A549 (cell line): ENCODE measurements around the gene DNAH5. TPM values are rescaled to one million over a fixed set of nuclear protein-coding genes. Genes with fewer than 3 reads are reported as not detected.
A peak's percentile ranks its signal among the peaks of the same experiment; 100 is the strongest.

Experiments used
- ATAC-seq, 2 experiments: fragments of 200-7000 bp in 1 of 2; fragments of >200 bp in 1 of 2; cut with Nextera tagmentation in 1 of 2; cut with Tn5 transposase in 1 of 2; 3 replicates each; pipeline versions ENCODE4 v1.8.0 to v1.9.1; 2018 to 2020; ENCODE audit warnings: mild to moderate bottlenecking in 1 of 2, moderate library complexity in 1 of 2
- CTCF ChIA-PET: fragments of 300-600 bp; sonication (Branson Sonifier 250); formaldehyde crosslinking; extraction: SDS; loops from one replicate; lab custom pipeline; 2021; ENCODE audit warnings: antibody characterized with exemption, inconsistent platforms; lab: Yijun Ruan, JAX
- POLR2A ChIA-PET: fragments of 350-600 bp; formaldehyde crosslinking; extraction: SDS; loops from one replicate; lab custom pipeline; 2021; ENCODE audit warnings: antibody characterized with exemption, inconsistent platforms; lab: Yijun Ruan, JAX
- DNase-seq, 2 experiments: peaks; one replicate each; pipeline versions ENCODE4 v3.0.0 to v3.0.0-alpha.2; 2011 to 2016; ENCODE audit warnings: low read depth in 1 of 2, low spot score in 1 of 2
- FAIRE-seq: peaks from 2 replicates; lab custom pipeline; 2011; peaks lifted over from hg19 to GRCh38; lab: Jason Lieb, UNC
- H3K27ac ChIP-seq, 2 experiments: fragments of >200 bp; sonication (Bioruptor Twin); formaldehyde crosslinking; 3 replicates each; pipeline ENCODE4 v1.5.1; 2016 to 2017
- H3K4me1 ChIP-seq: fragments of >200 bp; sonication (Bioruptor Twin); formaldehyde crosslinking; 3 replicates; pipeline ENCODE4 v1.6.1; 2016
- H3K4me2 ChIP-seq: fragments of >200 bp; sonication (Bioruptor Twin); formaldehyde crosslinking; 3 replicates; pipeline ENCODE4 v1.6.1; 2016
- H3K4me3 ChIP-seq: fragments of >200 bp; sonication (Bioruptor Twin); formaldehyde crosslinking; 3 replicates; pipeline ENCODE4 v1.5.1; 2016
- H3K9me3 ChIP-seq: fragments of >200 bp; sonication (Bioruptor Twin); formaldehyde crosslinking; 3 replicates; pipeline ENCODE4 v1.6.1; 2016
- ATOH8 ChIP-seq: fragments of 250-450 bp; sonication (Bioruptor Pico); IDR thresholded peaks from 2 replicates; pipeline ENCODE4 v1.5.0; 2020; ENCODE audit warnings: low read depth, mild to moderate bottlenecking, moderate library complexity
- CBX2 ChIP-seq: fragments of 200-600 bp; sonication (generic); IDR thresholded peaks from 2 replicates; pipeline ENCODE4 v1.6.1; 2016; ENCODE audit warnings: low read depth, mild to moderate bottlenecking, borderline replicate concordance
- FOSL2 ChIP-seq, 2 experiments: fragments of 450-650 bp in 1 of 2; fragments of >200 bp in 1 of 2; sonication (Bioruptor Twin) in 1 of 2; formaldehyde crosslinking; IDR thresholded peaks; 2 replicates each; pipeline versions ENCODE4 v1.5.0 to v1.6.1; 2016 to 2020; ENCODE audit warnings: mild to moderate bottlenecking in 1 of 2, moderate library complexity in 1 of 2
- HOXB13 ChIP-seq: fragments of 250-450 bp; sonication (Bioruptor Pico); IDR thresholded peaks from 2 replicates; pipeline ENCODE4 v1.5.0; 2020; ENCODE audit warnings: low read depth, mild to moderate bottlenecking, moderate library complexity
- KDM1A ChIP-seq: fragments of 200-600 bp; sonication (generic); IDR thresholded peaks from 2 replicates; pipeline ENCODE4 v1.6.1; 2016; ENCODE audit warnings: low read depth, mild to moderate bottlenecking
- KDM5A ChIP-seq: fragments of 200-600 bp; sonication (generic); IDR thresholded peaks from 2 replicates; pipeline ENCODE4 v1.6.1; 2016; ENCODE audit warnings: antibody characterized with exemption, mild to moderate bottlenecking
- MAX ChIP-seq: IDR thresholded peaks from 2 replicates; pipeline ENCODE4 v1.6.1; 2012
- NFE2L2 ChIP-seq: fragments of 150-350 bp; conservative IDR thresholded peaks from 2 replicates; pipeline ENCODE4 v1.6.1; 2014; ENCODE audit warnings: low read length
- NR3C1 ChIP-seq: fragments of >200 bp; sonication (Bioruptor Twin); formaldehyde crosslinking; IDR thresholded peaks from 3 replicates; pipeline ENCODE4 v1.6.1; 2017
- RAD21 ChIP-seq, 2 experiments: fragments of >200 bp in 1 of 2; sonication (Bioruptor Twin) in 1 of 2; formaldehyde crosslinking in 1 of 2; IDR thresholded peaks in 1 of 2; conservative IDR thresholded peaks in 1 of 2; 2 replicates in 1 of 2; 3 replicates in 1 of 2; pipeline ENCODE4 v1.6.1; 2012 to 2018; ENCODE audit warnings: inconsistent platforms in 1 of 2
- RCOR1 ChIP-seq: fragments of 150-350 bp; IDR thresholded peaks from 2 replicates; pipeline ENCODE4 v1.6.1; 2014; ENCODE audit warnings: antibody characterized with exemption, low read length, low read depth
- RNF2 ChIP-seq: fragments of 200-600 bp; sonication (generic); IDR thresholded peaks from 2 replicates; pipeline ENCODE4 v1.6.1; 2016; ENCODE audit warnings: low read depth, mild to moderate bottlenecking, antibody characterized with exemption, moderate library complexity, borderline replicate concordance
- SMC3 ChIP-seq: fragments of >200 bp; sonication (Bioruptor Twin); formaldehyde crosslinking; IDR thresholded peaks from 3 replicates; pipeline ENCODE4 v1.6.1; 2018; ENCODE audit warnings: inconsistent platforms
- TP53 ChIP-seq: fragments of 250-450 bp; sonication (Bioruptor Pico); IDR thresholded peaks from 2 replicates; pipeline ENCODE4 v1.5.0; 2021; ENCODE audit warnings: mild to moderate bottlenecking, moderate library complexity
- ZFP36 ChIP-seq: fragments of 450-650 bp; IDR thresholded peaks from 2 replicates; pipeline ENCODE4 v1.6.1; 2014; ENCODE audit warnings: borderline replicate concordance; ENCODE audit not compliant: partially characterized antibody
- WGBS: methylation state at CpG from one replicate; pipeline ENCODE4 v1.1.6; 2017; ENCODE audit errors: missing lambda C conversion rate; 5-methylcytosine and 5-hydroxymethylcytosine counted together
- polyA plus RNA-seq, 4 experiments: library from polyadenylated mRNA; depleted of rRNA in 3 of 4; stranded (reverse); fragments of >200 nt; fragmentation: RNase III in 1 of 4; extraction: RNeasy Plus Mini Kit Qiagen cat#74134 plus additional on column Dnase treatment in 1 of 4; gene quantifications; 2 replicates in 3 of 4; 3 replicates in 1 of 4; pipeline ENCODE4 v1.2.3, GENCODE V29; 2011 to 2017
- TF ChIP-seq, protein P1 (sequence below): IDR thresholded peaks from 2 replicates; pipeline ENCODE4 v1.6.1; 2012
- TF ChIP-seq, protein P2 (sequence below): fragments of 200-600 bp; sonication (generic); IDR thresholded peaks from 2 replicates; pipeline ENCODE4 v1.6.1; 2016; ENCODE audit warnings: antibody characterized with exemption, mild to moderate bottlenecking, moderate library complexity
- TF ChIP-seq, protein P3 (sequence below): fragments of >200 bp; sonication (Bioruptor Twin); formaldehyde crosslinking; IDR thresholded peaks from 3 replicates; pipeline ENCODE4 v1.5.1; 2016

DNAH5 gene
- polyA plus RNA-seq, 2 of the 4 experiments (the other 2 are of a cell fraction) = 0.15 to 1.0 TPM

- FAIRE-seq (no peak), DNase-seq (no peak), ATAC-seq (no peak)
- ChIA-PET POLR2A (no interaction called here), CTCF (interaction anchor here (1.0 to 8.0 kb wide), 4 partner anchors 42 to 375 kb away, joined by 3 to 53 read pairs (median 7); no protein-coding TSS in a partner anchor)
- H3K4me1 ChIP-seq = peaks cover 18% of the 10 kb centered on the region
- no peak for TF ChIP-seq NFE2L2
- peak; percentile 58; the same call in 1 of the 2 replicates for TF ChIP-seq KDM1A
- TF ChIP-seq NR3C1 = no peak
- peak; percentile 54 for TF ChIP-seq ZFP36
- TF ChIP-seq HOXB13 (CRISPR knock-in tag) = no peak
- no peak overlapping the region for H3K27ac ChIP-seq
- 83% methylated on average over 2 of the region's 2 CpGs for WGBS
- H3K4me3 ChIP-seq = no peak overlapping the region
- H3K9me3 ChIP-seq = no peaks in the 10 kb centered on the region
- H3K4me2 ChIP-seq = no peak overlapping the region
These were observed 45.3 kb upstream of the DNAH5 start for GRCh38 chr5:13989832-13990231.

- CTCF ChIA-PET = interaction anchor here (0.6 to 8.0 kb wide), 40 partner anchors 9 to 661 kb away, joined by 3 to 53 read pairs (median 4); partner anchors contain the start of gene TRIO
- POLR2A ChIA-PET = no interaction called here
- H3K27ac ChIP-seq = peak overlapping the region; percentile 56 to 61; a peak in 4 of 6 replicates
- no peaks in the 10 kb centered on the region for H3K9me3 ChIP-seq
- H3K4me3 ChIP-seq = no peak overlapping the region
- no peak for FAIRE-seq
- H3K4me1 ChIP-seq = peaks cover 18% of the 10 kb centered on the region
- ATAC-seq = peak in 1 of 2 experiments; percentile 68; a peak in 3 of 6 replicates
- DNase-seq = peak; percentile 71 to 74
- peak overlapping the region; percentile 61 for H3K4me2 ChIP-seq
- WGBS = 15% methylated on average over 7 of the region's 7 CpGs
- no peak for TF ChIP-seq KDM1A
- no peak for TF ChIP-seq RNF2
- TF ChIP-seq RAD21 (conservative IDR thresholded peaks at IDR 0.05 in 1 of 2, IDR thresholded peaks at IDR 0.05 in 1 of 2) = peak; percentile 97
- TF ChIP-seq SMC3 = peak; percentile 94
- TF ChIP-seq ATOH8 (CRISPR knock-in tag) = no peak
- TF ChIP-seq MAX = 0 out of 2 replicates have a peak, but pooled peaks have one; percentile 19
- TF ChIP-seq FOSL2 (IDR thresholded peaks at IDR 0.05) = no peak
- no peak for TF ChIP-seq FOSL2 (CRISPR knock-in tag; IDR thresholded peaks at IDR 0.05)
- TF ChIP-seq, protein P1, sequence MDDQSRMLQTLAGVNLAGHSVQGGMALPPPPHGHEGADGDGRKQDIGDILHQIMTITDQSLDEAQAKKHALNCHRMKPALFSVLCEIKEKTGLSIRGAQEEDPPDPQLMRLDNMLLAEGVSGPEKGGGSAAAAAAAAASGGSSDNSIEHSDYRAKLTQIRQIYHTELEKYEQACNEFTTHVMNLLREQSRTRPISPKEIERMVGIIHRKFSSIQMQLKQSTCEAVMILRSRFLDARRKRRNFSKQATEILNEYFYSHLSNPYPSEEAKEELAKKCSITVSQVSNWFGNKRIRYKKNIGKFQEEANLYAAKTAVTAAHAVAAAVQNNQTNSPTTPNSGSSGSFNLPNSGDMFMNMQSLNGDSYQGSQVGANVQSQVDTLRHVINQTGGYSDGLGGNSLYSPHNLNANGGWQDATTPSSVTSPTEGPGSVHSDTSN = no peak
- no peak for TF ChIP-seq CBX2
- TF ChIP-seq RCOR1 = no peak
- TF ChIP-seq, protein P2, sequence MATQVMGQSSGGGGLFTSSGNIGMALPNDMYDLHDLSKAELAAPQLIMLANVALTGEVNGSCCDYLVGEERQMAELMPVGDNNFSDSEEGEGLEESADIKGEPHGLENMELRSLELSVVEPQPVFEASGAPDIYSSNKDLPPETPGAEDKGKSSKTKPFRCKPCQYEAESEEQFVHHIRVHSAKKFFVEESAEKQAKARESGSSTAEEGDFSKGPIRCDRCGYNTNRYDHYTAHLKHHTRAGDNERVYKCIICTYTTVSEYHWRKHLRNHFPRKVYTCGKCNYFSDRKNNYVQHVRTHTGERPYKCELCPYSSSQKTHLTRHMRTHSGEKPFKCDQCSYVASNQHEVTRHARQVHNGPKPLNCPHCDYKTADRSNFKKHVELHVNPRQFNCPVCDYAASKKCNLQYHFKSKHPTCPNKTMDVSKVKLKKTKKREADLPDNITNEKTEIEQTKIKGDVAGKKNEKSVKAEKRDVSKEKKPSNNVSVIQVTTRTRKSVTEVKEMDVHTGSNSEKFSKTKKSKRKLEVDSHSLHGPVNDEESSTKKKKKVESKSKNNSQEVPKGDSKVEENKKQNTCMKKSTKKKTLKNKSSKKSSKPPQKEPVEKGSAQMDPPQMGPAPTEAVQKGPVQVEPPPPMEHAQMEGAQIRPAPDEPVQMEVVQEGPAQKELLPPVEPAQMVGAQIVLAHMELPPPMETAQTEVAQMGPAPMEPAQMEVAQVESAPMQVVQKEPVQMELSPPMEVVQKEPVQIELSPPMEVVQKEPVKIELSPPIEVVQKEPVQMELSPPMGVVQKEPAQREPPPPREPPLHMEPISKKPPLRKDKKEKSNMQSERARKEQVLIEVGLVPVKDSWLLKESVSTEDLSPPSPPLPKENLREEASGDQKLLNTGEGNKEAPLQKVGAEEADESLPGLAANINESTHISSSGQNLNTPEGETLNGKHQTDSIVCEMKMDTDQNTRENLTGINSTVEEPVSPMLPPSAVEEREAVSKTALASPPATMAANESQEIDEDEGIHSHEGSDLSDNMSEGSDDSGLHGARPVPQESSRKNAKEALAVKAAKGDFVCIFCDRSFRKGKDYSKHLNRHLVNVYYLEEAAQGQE = no peak
- TF ChIP-seq, protein P3, sequence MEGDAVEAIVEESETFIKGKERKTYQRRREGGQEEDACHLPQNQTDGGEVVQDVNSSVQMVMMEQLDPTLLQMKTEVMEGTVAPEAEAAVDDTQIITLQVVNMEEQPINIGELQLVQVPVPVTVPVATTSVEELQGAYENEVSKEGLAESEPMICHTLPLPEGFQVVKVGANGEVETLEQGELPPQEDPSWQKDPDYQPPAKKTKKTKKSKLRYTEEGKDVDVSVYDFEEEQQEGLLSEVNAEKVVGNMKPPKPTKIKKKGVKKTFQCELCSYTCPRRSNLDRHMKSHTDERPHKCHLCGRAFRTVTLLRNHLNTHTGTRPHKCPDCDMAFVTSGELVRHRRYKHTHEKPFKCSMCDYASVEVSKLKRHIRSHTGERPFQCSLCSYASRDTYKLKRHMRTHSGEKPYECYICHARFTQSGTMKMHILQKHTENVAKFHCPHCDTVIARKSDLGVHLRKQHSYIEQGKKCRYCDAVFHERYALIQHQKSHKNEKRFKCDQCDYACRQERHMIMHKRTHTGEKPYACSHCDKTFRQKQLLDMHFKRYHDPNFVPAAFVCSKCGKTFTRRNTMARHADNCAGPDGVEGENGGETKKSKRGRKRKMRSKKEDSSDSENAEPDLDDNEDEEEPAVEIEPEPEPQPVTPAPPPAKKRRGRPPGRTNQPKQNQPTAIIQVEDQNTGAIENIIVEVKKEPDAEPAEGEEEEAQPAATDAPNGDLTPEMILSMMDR = peak; percentile 97
- TF ChIP-seq TP53 (CRISPR knock-in tag) = no peak
- TF ChIP-seq KDM5A = peak; percentile 32; the same call in 1 of the 2 replicates
These were observed 43.5 kb upstream of the DNAH5 start for GRCh38 chr5:13987843-13988464.
